Left colon (tissue), 2 donors: ENCODE data around the gene TLR10. TPM values are rescaled to one million over a fixed set of nuclear protein-coding genes. Genes with fewer than 3 reads are reported as not detected.
A peak's percentile ranks its signal among the peaks of the same experiment; 100 is the strongest.
"Not testable (repeated sequence)": the region's sequence is repeated elsewhere in the genome, so short reads cannot be mapped to it uniquely, and the experiment has no call there.

Source experiments
- ATAC-seq: fragments of 200-7000 bp; cut with Tn5 transposase; one replicate; pipeline ENCODE4 v1.9.1; 2020; ENCODE audit warnings: mild to moderate bottlenecking, moderate library complexity
- DNase-seq, 2 donors: peaks; one replicate each; pipeline ENCODE4 v3.0.0-alpha.2; 2020
- intact Hi-C, 2 donors: fragments of 100-400 bp; cut with DNase I in 1 of 2; cut with micrococcal nuclease in 1 of 2; formaldehyde crosslinking; loops; one replicate each; pipeline versions ENCODE4 v1.11.2 to v1.14.0; 2022; cut with DNase I, micrococcal nuclease
- long read RNA-seq: library from polyadenylated mRNA; unstranded; transcript quantifications from one replicate; pipeline ENCODE4 v2.0.0, GENCODE V29; 2021
- total RNA-seq, 2 donors: library from RNA; stranded (reverse); fragmentation: NEBNext Ultra II Directional; extraction: Animal tissue kit (Norgen Biotek cat#: 25700); gene quantifications; one replicate each; pipeline ENCODE4 v1.2.1, GENCODE V29; 2021
- donor health status: DM: no; HTN: no; CAD: no.
- donor health status: DM: yes; HTN: yes; CAD: no.

The TLR10 gene, protein sequence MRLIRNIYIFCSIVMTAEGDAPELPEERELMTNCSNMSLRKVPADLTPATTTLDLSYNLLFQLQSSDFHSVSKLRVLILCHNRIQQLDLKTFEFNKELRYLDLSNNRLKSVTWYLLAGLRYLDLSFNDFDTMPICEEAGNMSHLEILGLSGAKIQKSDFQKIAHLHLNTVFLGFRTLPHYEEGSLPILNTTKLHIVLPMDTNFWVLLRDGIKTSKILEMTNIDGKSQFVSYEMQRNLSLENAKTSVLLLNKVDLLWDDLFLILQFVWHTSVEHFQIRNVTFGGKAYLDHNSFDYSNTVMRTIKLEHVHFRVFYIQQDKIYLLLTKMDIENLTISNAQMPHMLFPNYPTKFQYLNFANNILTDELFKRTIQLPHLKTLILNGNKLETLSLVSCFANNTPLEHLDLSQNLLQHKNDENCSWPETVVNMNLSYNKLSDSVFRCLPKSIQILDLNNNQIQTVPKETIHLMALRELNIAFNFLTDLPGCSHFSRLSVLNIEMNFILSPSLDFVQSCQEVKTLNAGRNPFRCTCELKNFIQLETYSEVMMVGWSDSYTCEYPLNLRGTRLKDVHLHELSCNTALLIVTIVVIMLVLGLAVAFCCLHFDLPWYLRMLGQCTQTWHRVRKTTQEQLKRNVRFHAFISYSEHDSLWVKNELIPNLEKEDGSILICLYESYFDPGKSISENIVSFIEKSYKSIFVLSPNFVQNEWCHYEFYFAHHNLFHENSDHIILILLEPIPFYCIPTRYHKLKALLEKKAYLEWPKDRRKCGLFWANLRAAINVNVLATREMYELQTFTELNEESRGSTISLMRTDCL
- under 1 TPM; 0.21 to 0.70 TPM for total RNA-seq
- long read RNA-seq, result 0 reads

DNA sequence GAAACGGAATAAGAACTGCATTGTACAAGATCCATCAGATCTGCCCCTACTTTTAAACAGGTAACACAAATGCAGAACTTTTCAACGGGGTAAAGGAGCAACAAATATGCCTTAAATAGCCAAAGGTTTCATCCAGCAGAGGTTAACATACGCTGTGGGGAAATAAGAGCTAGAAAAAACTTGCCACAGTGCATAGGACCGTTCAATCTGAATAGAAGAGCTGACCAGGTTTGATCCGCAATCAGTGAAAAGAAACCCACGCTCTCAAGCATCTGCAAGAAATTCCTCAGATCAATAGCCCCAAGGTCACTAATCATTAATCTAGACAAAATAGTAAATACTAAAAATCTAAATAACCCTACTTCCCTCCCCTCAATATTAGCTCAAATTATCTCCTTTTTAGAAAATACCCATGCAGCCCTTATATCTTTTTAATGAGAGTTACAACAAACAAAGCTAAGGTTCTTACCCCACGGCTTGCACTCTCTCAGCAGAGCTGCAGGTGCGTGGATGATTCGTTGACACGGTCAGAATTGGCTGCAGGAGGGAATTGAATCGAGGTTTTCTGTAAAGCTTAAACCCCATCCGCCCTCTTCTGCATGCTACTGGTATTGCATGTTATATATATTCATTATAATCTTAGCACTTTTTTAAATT is at the start of gene TLR10:
TSS of gene TLR10 (minus strand) at position 539 of the 657 bp plus-strand sequence. CDS start 7,400 bp downstream, outside the sequence.
- ATAC-seq (peak; percentile 79), DNase-seq (peak in 1 of 2 donors; percentile 43)
- intact Hi-C loops, result no loop called here

- ATAC-seq, result no peak
- DNase-seq, result no peak
- intact Hi-C loops, result no loop called here
Observed at GRCh38 chr4:38832206-38832605, 49.4 kb upstream of the TLR10 start.

DNA sequence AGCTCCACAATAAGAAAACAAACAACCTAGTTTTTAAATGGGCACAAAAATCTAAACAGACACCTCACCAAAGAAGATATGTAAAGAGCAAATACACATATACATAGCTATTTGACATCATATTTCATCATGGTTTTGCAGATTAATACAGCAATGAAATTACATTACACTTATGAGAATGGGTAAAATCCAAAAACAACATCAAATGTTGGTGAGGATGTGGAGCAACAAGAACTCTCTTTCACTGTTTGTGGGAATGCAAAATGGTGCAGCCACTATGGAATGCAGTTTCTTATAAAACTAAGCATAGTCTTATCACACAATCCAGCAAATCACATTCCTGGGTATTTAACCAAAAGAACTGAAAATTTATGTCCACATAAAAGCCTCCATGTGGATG is 48.9 kb upstream of the TLR10 start:
- intact Hi-C loops, result no loop called here
- ATAC-seq, result no peak
- DNase-seq, result no peak

DNA sequence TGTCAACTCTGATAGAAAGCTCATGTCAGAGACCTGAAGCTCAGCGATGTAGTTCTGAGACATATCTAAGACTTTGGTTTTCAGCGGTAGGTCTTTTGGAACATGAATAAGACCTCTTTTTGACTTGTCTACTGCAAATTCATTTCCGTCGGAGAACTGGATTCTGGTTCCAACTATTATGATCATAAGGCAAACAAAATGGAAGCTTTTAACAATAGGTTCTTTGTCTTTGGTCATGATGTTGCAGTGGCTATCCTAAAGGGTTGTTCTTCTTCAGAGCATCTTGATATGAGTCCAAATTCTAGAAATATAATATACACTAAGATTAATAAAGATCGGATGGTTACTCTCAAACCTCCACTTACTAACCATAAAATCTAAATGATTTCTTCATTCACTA is 46.4 kb upstream of the TLR10 start:
- intact Hi-C loops, result no loop called here
- ATAC-seq (peak; percentile 17), DNase-seq (no peak)

DNA sequence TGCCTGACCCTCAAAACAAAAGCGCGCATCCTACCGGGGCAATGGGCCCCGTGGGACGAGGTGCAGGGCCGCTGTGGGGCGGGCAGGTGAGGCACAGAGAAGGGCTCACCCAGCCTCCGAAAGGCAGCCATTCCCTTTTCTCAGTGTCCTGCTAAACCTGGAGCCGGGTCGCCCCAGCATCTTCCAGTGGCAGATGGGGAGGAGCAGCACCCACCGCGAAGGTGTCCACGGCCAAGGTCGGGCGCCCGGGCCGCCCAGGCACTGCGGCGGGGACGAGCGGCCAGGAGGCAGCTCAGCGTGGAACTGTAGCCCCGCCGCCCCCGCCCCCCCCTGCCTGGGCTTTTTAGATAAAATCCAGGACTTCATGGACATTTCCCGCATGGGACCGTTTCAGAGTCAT is 41.0 kb upstream of the TLR10 start:
- DNase-seq, result no peak
- intact Hi-C loops, result no loop called here
- no peak for ATAC-seq

- ATAC-seq (no peak), DNase-seq (no peak)
- intact Hi-C loops, result no loop called here
Observed at GRCh38 chr4:38822748-38823303, 40.0 kb upstream of the TLR10 start.

- intact Hi-C loops, result no loop called here
- no peak for ATAC-seq
- DNase-seq, result no peak
Observed at GRCh38 chr4:38821739-38822138, 38.9 kb upstream of the TLR10 start.

DNA sequence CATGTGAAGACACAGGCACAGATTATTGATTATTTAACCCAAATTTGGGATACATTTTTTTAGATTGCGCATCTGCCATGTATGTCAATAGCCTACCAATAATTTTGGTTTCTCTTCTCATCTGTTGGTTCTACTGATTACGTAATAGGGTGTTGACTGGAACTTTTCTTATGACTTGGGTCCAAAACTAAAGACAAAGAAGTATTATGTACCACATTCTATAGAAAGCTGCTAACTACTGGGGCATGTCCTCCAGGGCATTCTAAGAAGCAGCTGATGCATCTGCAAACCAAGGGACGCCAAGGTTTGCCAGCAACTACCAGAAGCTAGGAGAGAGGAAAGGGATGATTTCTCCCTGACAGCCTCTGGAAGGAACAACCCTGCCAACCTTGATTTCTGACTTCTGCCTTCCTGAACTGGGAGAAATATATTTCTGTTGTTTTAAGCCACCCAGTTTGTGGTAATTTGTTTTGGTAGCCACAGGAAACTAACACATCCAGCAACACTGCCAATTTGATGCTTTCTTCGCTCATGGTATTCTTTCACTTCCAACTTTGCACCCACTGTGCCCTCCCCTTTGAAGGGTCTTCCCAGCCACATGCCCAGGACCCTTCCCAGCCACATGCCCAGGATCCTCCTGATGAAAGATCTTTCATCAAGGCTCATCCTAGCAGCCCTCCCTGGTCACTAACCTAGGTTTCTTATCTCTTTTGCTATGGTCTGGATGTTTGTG is 37.7 kb upstream of the TLR10 start:
- intact Hi-C loops, result no loop called here
- DNase-seq (no peak), ATAC-seq (no peak)

DNA sequence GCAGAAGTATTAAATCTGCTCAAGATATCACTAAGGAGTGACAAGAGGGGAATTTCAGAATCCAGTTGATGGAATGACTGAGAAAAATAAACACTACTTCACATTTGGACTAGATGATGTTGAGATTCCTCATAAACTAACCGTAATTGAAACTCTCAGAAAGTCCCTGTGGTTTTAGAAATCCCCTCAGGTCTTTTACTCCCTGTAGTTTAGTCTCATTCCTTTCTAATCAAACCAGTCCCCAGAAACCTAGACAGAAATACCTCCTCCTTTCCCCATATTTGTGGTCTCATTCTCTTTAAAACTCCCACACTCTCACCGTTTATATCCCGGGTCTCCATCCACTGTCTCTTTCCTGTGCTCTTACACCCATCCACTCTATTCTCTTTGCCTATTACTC is 36.8 kb upstream of the TLR10 start:
- DNase-seq, result no peak
- intact Hi-C loops, result no loop called here
- ATAC-seq, result no peak

DNA sequence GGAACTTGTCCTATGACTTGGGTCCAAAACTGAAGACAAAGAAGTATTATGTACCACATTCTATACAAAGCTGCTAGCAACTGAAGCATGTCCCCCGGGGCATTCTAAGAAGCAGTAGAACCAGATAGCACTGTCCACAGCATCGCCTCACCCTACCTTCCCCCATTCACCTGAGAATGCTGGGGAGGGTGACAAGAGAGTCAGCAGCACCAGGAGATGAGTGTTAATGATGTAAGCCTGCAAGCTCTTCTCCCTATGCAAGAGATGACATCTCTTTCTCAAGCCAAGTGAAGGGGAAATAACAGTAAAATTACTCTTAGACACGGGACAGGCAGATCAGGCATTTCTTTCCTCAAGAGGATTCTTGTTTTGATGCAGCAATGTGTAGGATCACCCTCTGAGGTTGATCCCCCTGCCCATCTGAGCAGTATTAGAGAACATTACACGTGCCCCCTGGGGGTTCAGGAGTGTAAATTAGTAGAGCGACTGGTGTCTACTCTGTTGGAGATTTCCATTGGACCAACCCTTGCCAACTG is 35.7 kb upstream of the TLR10 start:
- intact Hi-C loops, result no loop called here
- ATAC-seq (no peak), DNase-seq (no peak)

DNA sequence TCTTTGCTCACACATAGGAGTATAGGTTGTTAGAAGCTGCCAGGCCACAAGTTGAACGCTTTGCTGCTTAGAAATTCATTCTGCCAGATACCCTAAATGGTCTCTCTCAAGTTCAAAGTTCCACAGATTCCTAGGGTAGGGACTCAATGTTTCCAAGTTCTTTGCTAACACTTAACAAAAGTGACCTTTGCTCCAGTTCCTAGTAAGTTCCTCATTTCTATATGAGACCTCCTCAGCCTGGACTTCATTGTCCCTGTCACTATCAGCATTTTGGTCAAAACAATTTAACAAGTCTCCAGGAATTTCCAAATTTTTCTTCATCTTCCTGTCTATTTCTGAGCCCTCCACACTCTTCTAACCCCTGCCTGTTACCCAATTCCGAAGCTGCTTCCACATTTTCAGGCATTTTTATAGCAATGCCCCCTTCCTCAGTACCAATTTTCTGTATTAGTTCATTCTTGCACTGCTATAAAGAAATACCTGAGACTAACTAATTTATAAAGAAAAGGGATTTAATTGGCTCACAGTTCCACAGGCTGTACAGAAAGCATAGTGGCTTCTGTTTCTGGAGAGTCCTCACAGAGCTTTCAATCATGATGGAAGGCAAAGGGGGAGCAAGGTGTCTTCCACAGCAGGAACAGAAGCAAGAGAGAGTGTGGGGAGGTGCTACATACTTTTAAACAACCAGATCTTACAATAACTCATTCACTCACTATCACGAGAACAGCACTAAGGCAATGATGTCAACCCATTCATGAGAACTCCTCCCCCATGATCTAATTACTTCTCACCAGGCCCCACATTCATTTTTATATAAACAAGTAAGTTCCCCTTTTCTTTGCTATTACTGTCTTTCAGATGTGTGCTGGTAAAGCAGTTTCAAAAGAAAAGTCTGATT is 33.3 kb upstream of the TLR10 start:
- DNase-seq, result no peak
- intact Hi-C loops, result no loop called here
- ATAC-seq, result peak; percentile 45

GRCh38 chr4:38814386-38814785 is 31.6 kb upstream of the TLR10 start:
- ATAC-seq (no peak), DNase-seq (no peak)
- intact Hi-C loops, result no loop called here

DNA sequence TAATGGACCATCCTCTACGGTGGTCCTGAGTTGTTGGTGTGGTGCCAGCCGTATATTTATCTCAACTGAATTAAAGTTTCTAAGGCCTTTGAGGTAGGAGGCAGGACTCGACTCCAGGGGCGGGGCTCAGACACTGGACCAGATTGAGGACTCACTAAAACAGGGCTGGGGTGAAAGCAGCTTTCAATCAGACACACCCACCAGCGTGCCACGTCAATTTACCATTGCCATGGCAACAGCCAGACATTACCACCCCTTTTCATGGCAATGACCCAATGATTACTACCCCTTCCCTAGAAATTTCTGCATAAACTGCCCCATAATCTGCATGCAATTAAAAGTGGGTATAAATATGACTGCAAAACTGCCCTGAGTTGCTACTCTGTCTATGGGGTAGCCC is 28.5 kb upstream of the TLR10 start:
- intact Hi-C loops, result no loop called here
- ATAC-seq (no peak), DNase-seq (no peak)

DNA sequence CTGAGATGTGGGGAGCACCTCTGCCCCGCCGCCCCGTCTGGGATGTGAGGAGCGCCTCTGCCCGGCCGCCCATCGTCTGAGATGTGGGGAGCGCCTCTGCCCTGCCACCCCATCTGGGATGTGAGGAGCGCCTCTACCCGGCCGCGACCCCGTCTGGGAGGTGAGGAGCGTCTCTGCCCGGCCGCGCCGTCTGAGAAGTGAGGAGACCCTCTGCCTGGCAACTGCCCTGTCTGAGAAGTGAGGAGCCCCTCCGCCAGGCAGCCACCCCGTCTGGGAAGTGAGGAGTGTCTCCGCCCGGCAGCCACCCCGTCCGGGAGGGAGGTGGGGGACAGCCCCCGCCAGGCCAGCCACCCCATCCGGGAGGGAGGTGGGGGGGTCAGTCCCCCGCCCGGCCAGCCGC is 24.7 kb upstream of the TLR10 start:
- DNase-seq, intact Hi-C loops, ATAC-seq: not testable (repeated sequence)

DNA sequence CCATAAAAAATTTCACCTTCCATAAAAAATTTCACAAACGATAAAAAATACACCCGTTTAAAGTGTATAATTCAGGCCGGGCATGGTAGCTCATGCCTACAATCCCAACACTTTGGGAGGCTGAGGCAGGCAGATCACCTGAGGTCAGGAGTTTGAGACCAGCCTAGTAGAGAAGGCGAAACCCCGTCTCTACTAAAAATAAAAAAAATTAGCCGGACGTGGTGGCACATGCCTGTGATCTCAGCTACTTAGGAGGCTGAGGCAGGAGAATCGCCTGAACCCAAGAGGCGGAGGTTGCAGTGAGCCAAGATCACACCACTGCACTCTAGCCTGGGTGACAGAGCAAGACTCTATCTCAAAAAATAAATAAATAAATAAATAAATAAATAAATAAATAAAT is 23.5 kb upstream of the TLR10 start:
- ATAC-seq, intact Hi-C loops, DNase-seq: not testable (repeated sequence)

DNA sequence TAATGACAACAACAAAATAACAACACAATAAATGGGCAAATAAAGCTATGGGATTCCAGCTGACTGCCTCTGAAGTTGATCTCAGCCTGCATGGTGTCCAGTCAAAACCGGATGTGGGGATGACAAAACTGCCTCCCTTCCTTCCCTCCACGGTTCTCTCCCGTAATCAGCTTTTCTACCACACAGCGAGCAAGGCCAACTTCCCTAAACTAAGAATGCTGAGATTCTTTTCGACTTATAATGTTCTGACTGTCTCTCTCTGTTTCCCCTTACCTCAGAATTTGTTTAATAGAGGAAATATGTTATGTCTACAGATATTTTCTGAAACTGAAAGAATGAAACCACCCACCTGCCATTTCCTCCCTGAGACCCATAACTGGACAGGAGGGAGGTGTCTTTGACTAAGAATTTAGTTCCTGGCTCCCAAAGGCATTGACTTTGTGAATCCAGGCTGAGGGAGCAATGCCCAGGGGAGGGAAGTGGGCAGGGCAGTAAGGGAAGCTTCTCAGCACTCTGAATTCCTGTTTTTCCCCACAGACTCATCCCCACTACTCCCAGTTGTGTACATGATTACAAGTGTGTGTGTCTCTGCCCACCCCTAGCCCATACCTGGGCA is 22.8 kb upstream of the TLR10 start:
- DNase-seq (peak in 1 of 2 donors; percentile 38), ATAC-seq (peak; percentile 17)
- intact Hi-C loops, result no loop called here

DNA sequence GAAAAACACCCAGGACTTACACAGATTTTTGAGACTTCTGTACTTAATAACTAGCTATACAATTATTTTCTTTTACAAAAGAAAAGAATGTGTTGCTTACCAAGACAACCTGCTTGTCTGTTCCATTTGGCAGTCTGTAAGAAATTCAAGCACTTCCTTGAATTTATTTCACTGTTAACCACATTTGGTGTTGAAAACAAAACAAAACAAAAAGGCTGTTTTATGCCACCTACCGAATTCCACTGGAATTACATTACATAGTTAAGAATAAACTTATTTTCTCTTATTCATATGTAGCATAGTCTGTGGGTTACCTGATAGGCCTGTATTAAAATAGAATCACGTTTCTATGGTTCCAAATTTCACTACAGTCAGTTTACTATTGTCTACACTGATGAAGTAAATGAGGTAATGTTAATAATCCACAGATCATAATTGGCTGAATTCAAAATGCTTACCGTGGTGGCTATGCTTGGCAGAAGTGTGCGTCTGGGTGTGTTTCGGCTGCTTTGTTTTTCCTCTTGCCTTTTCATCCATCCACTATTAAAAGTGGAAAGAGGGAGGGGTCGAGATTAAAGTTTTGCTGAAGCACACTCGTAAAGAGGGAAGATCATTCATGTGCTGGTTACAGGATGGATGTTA is 22.0 kb upstream of the TLR10 start, which contains the start of gene TLR1:
TSS of gene TLR1 (minus strand) at position 138 of the 642 bp plus-strand sequence. CDS start 5,960 bp downstream, outside the sequence.
- ATAC-seq, result peak; percentile 74
- intact Hi-C loops, result no loop called here
- no peak for DNase-seq
